HepG2 (cell line): ENCODE measurements around the gene RUSC1. TPM values are rescaled to one million over a fixed set of nuclear protein-coding genes. Genes with fewer than 3 reads are reported as not detected.

ENCODE experiments used
- CBX2 ChIP-seq, 2 experiments: fragments of 200-600 bp in 1 of 2; sonication (generic); formaldehyde crosslinking in 1 of 2; IDR thresholded peaks; 2 replicates each; pipeline versions ENCODE4 v1.7.0 to v1.8.1; 2018 to 2022; ENCODE audit warnings: low read depth in 2 of 2, low read length in 1 of 2, mild to moderate bottlenecking in 1 of 2, missing genetic modification reagents in 1 of 2
- CEBPB ChIP-seq: IDR thresholded peaks from 2 replicates; pipeline ENCODE4 v1.6.1; 2011; ENCODE audit warnings: low read depth, low read length, improper control_type of control experiment, borderline replicate concordance
- DPF2 ChIP-seq: sonication (generic); formaldehyde crosslinking; IDR thresholded peaks from 2 replicates; pipeline ENCODE4 v1.4.0; 2020; ENCODE audit warnings: mild to moderate bottlenecking, low read depth, missing genetic modification reagents, borderline replicate concordance
- ELF1 ChIP-seq: sonication (generic); formaldehyde crosslinking; IDR thresholded peaks from 2 replicates; pipeline ENCODE4 v1.4.0; 2020; ENCODE audit warnings: missing genetic modification reagents
- ETV5 ChIP-seq: IDR thresholded peaks from 2 replicates; pipeline ENCODE4 v1.6.1; 2018; ENCODE audit warnings: missing biosample characterization, missing genetic modification reagents, inconsistent platforms, borderline replicate concordance
- HNF4A ChIP-seq: sonication (generic); formaldehyde crosslinking; IDR thresholded peaks from 2 replicates; pipeline ENCODE4 v1.4.0; 2020; ENCODE audit warnings: missing genetic modification reagents
- JUND ChIP-seq: sonication (generic); formaldehyde crosslinking; IDR thresholded peaks from 2 replicates; pipeline ENCODE4 v1.8.0; 2022; ENCODE audit warnings: mild to moderate bottlenecking, missing genetic modification reagents
- KLF11 ChIP-seq: IDR thresholded peaks from 2 replicates; pipeline ENCODE4 v1.6.1; 2016; ENCODE audit warnings: missing compliant biosample characterization
- NAIF1 ChIP-seq: sonication (generic); formaldehyde crosslinking; IDR thresholded peaks from 2 replicates; pipeline ENCODE4 v1.5.0; 2020; ENCODE audit warnings: mild to moderate bottlenecking, missing genetic modification reagents, borderline replicate concordance
- NFRKB ChIP-seq: fragments of 450-650 bp; IDR thresholded peaks from 2 replicates; pipeline ENCODE4 v1.6.1; 2017
- PRPF4 ChIP-seq: fragments of 200-400 bp; formaldehyde crosslinking; IDR thresholded peaks from 2 replicates; pipeline ENCODE4 v1.6.1; 2016; ENCODE audit warnings: low read length, low read depth; ENCODE audit not compliant: poor library complexity, severe bottlenecking
- SCMH1 ChIP-seq: sonication (generic); formaldehyde crosslinking; IDR thresholded peaks from 2 replicates; pipeline ENCODE4 v1.9.0; 2021; ENCODE audit warnings: missing genetic modification reagents, mild to moderate bottlenecking, borderline replicate concordance
- TAF1 ChIP-seq: sonication (generic); formaldehyde crosslinking; IDR thresholded peaks from 2 replicates; pipeline ENCODE4 v1.4.0; 2020; ENCODE audit warnings: missing genetic modification reagents
- ZBTB38 ChIP-seq: sonication (generic); formaldehyde crosslinking; IDR thresholded peaks from 2 replicates; pipeline ENCODE4 v1.5.1; 2020; ENCODE audit warnings: mild to moderate bottlenecking, missing genetic modification reagents
- ZNF251 ChIP-seq: sonication (generic); formaldehyde crosslinking; IDR thresholded peaks from 2 replicates; pipeline ENCODE4 v1.9.0; 2021; ENCODE audit warnings: mild to moderate bottlenecking, missing genetic modification reagents
- ZNF354B ChIP-seq: sonication (generic); formaldehyde crosslinking; IDR thresholded peaks from 2 replicates; pipeline ENCODE4 v1.8.0; 2022; ENCODE audit warnings: mild to moderate bottlenecking, missing genetic modification reagents
- ZNF432 ChIP-seq: sonication (generic); formaldehyde crosslinking; IDR thresholded peaks from 2 replicates; pipeline ENCODE4 v1.5.0; 2020; ENCODE audit warnings: missing genetic modification reagents, mild to moderate bottlenecking, borderline replicate concordance
- ZNF543 ChIP-seq: sonication (generic); formaldehyde crosslinking; IDR thresholded peaks from 2 replicates; pipeline ENCODE4 v1.4.0; 2020; ENCODE audit warnings: mild to moderate bottlenecking, missing genetic modification reagents
- ZNF556 ChIP-seq: sonication (generic); formaldehyde crosslinking; IDR thresholded peaks from 2 replicates; pipeline ENCODE4 v1.4.0; 2020; ENCODE audit warnings: mild to moderate bottlenecking, missing genetic modification reagents, borderline replicate concordance
- ZNF577 ChIP-seq: sonication (generic); formaldehyde crosslinking; IDR thresholded peaks from 2 replicates; pipeline ENCODE4 v1.4.0; 2020; ENCODE audit warnings: mild to moderate bottlenecking, low read depth, missing genetic modification reagents, borderline replicate concordance
- ZNF644 ChIP-seq: IDR thresholded peaks from 2 replicates; pipeline ENCODE4 v1.6.1; 2016; ENCODE audit warnings: low read depth
- ZNF660 ChIP-seq: sonication (generic); formaldehyde crosslinking; IDR thresholded peaks from 2 replicates; pipeline ENCODE4 v1.5.1; 2020; ENCODE audit warnings: mild to moderate bottlenecking, low read depth, missing genetic modification reagents, borderline replicate concordance
- ZNF740 ChIP-seq: sonication (generic); formaldehyde crosslinking; IDR thresholded peaks from 2 replicates; pipeline ENCODE4 v1.4.0; 2020; ENCODE audit warnings: missing genetic modification reagents
- ZNF746 ChIP-seq: sonication (generic); formaldehyde crosslinking; IDR thresholded peaks from 2 replicates; pipeline ENCODE4 v1.8.0; 2022; ENCODE audit warnings: mild to moderate bottlenecking, missing genetic modification reagents
- ZNF761 ChIP-seq: sonication (generic); formaldehyde crosslinking; conservative IDR thresholded peaks from 2 replicates; pipeline ENCODE4 v1.4.0; 2020; ENCODE audit warnings: mild to moderate bottlenecking, missing genetic modification reagents
- polyA plus RNA-seq, 8 experiments: library from polyadenylated mRNA; depleted of rRNA in 3 of 8; stranded (reverse) in 7 of 8; unstranded in 1 of 8; fragments of >200 nt; fragmentation: Illumina TruSeq in 4 of 8; extraction: Trizol in 4 of 8; gene quantifications; 2 replicates each; pipeline versions ENCODE4 v1.2.1 to v1.2.3, GENCODE V29; 2011 to 2016; ENCODE audit warnings: low read depth in 4 of 8, missing spikeins in 1 of 8, mixed read lengths in 1 of 8; ENCODE audit not compliant: insufficient read depth in 1 of 8
- total RNA-seq, 5 experiments: library from RNA; depleted of rRNA; stranded (reverse); fragments of >200 nt; fragmentation: Illumina TruSeq; extraction: Trizol; gene quantifications; 2 replicates each; pipeline ENCODE4 v1.2.3, GENCODE V29; 2016; ENCODE audit warnings: low read depth in 1 of 5
- TF ChIP-seq, protein P1 (sequence below): sonication (generic); formaldehyde crosslinking; IDR thresholded peaks from 2 replicates; pipeline ENCODE4 v1.5.1; 2020; ENCODE audit warnings: missing genetic modification reagents, mild to moderate bottlenecking, borderline replicate concordance
- TF ChIP-seq, protein P2 (sequence below): sonication (generic); formaldehyde crosslinking; IDR thresholded peaks from 2 replicates; pipeline ENCODE4 v1.8.1; 2022; ENCODE audit warnings: low read depth, mild to moderate bottlenecking, missing genetic modification reagents

RUSC1 gene
- total and polyA plus RNA-seq, 2 of the 13 experiments (the other 11 are each of a cell fraction or from before 2014, with no cell fraction given), result 18.7 to 20.4 TPM

GRCh38 chr1:155277070-155277901 is 43.4 kb upstream of the RUSC1 start, which contains the start of gene HCN3 (continued):
- TF ChIP-seq ZNF660 (CRISPR knock-in tag), result no peak
- no peak for TF ChIP-seq NAIF1 (CRISPR knock-in tag)
- no peak for TF ChIP-seq CBX2 (IDR thresholded peaks at IDR 0.05; ENCODE audit: low read depth, low read length)
- TF ChIP-seq CBX2 (CRISPR knock-in tag; IDR thresholded peaks at IDR 0.05; ENCODE audit: low read depth), result no peak
- no peak; the same call in 1 of the 2 replicates for TF ChIP-seq TAF1
- TF ChIP-seq ELF1, result peak; percentile 43; the same call in 1 of the 2 replicates
- TF ChIP-seq ETV5 (CRISPR knock-in tag), result peak; percentile 11
- TF ChIP-seq NFRKB, result no peak
- TF ChIP-seq CEBPB, result no peak
- TF ChIP-seq ZNF432 (CRISPR knock-in tag), result no peak
- no peak for TF ChIP-seq ZNF543
- 0 out of 2 replicates have a peak, but pooled peaks have one; percentile 21 for TF ChIP-seq ZNF761 (CRISPR knock-in tag)
- TF ChIP-seq DPF2 (CRISPR knock-in tag), result no peak
- no peak for TF ChIP-seq ZNF354B (CRISPR knock-in tag)
- TF ChIP-seq HNF4A (CRISPR knock-in tag), result 0 out of 2 replicates have a peak, but pooled peaks have one; percentile 2
- TF ChIP-seq, protein P1, sequence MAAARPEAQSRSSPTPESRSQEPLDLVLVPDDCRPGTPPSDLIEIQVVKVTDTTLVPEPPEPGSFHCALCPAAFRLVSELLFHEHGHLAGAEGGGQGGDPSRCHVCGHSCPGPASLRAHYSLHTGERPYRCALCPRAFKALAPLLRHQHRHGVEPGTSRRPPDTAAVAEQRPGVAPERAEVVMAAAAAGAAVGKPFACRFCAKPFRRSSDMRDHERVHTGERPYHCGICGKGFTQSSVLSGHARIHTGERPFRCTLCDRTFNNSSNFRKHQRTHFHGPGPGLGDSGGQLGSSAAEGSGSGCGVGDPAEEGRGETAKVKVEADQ (CRISPR knock-in tag), result no peak
- TF ChIP-seq ZBTB38 (CRISPR knock-in tag), result peak; percentile 77; the same call in 1 of the 2 replicates
- TF ChIP-seq PRPF4, result no peak
- peak; percentile 20; the same call in 1 of the 2 replicates for TF ChIP-seq ZNF746 (CRISPR knock-in tag)
- TF ChIP-seq KLF11 (CRISPR knock-in tag), result no peak
- no peak for TF ChIP-seq ZNF251 (CRISPR knock-in tag)
- TF ChIP-seq ZNF740 (CRISPR knock-in tag), result no peak
- TF ChIP-seq JUND, result no peak
- no peak for TF ChIP-seq SCMH1
- peak; percentile 71; the same call in 1 of the 2 replicates for TF ChIP-seq ZNF556 (CRISPR knock-in tag)
- TF ChIP-seq, protein P2, sequence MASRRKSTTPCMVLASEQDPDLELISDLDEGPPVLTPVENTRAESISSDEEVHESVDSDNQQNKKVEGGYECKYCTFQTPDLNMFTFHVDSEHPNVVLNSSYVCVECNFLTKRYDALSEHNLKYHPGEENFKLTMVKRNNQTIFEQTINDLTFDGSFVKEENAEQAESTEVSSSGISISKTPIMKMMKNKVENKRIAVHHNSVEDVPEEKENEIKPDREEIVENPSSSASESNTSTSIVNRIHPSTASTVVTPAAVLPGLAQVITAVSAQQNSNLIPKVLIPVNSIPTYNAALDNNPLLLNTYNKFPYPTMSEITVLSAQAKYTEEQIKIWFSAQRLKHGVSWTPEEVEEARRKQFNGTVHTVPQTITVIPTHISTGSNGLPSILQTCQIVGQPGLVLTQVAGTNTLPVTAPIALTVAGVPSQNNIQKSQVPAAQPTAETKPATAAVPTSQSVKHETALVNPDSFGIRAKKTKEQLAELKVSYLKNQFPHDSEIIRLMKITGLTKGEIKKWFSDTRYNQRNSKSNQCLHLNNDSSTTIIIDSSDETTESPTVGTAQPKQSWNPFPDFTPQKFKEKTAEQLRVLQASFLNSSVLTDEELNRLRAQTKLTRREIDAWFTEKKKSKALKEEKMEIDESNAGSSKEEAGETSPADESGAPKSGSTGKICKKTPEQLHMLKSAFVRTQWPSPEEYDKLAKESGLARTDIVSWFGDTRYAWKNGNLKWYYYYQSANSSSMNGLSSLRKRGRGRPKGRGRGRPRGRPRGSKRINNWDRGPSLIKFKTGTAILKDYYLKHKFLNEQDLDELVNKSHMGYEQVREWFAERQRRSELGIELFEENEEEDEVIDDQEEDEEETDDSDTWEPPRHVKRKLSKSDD (CRISPR knock-in tag), result no peak
- no peak for TF ChIP-seq ZNF577 (CRISPR knock-in tag)
- no peak for TF ChIP-seq ZNF644 (CRISPR knock-in tag)
